Hepatocyte (in vitro differentiated cells): ENCODE measurements around the gene TNS3.

ENCODE experiments used
- CTCF ChIP-seq: fragments of 200-600 bp; sonication (generic); IDR thresholded peaks from 2 replicates; pipeline ENCODE4 v1.5.1; 2016; ENCODE audit warnings: antibody characterized with exemption, mild to moderate bottlenecking; ENCODE audit not compliant: poor library complexity
- EZH2 ChIP-seq: fragments of 200-600 bp; sonication (generic); IDR thresholded peaks from 2 replicates; pipeline ENCODE4 v1.6.1; 2016; ENCODE audit warnings: antibody characterized with exemption, mild to moderate bottlenecking, borderline replicate concordance
- EZH2phosphoT487 ChIP-seq: fragments of 200-600 bp; sonication (generic); IDR thresholded peaks from one replicate; pipeline ENCODE4 v1.6.1; 2018; ENCODE audit warnings: antibody characterized with exemption, mild to moderate bottlenecking, low read depth, moderate library complexity; ENCODE audit not compliant: unreplicated experiment, severe bottlenecking

- TF ChIP-seq CTCF: no peak
- TF ChIP-seq EZH2: no peak
- TF ChIP-seq EZH2phosphoT487: no peak
These were observed 341.9 kb downstream of the TNS3 start for GRCh38 chr7:47239931-47240421.
